Measurements from ENCODE around the gene GPC5. TPM values are rescaled to one million over a fixed set of nuclear protein-coding genes. Genes with fewer than 3 reads are reported as not detected.

The GPC5 gene
- total RNA-seq, 1 experiment from 2014 or later, result 0.15 TPM

- no peaks in the 10 kb centered on the region for H3K27me3 ChIP-seq (ENCODE audit: insufficient read depth, low read length)
- no peak overlapping the region for H2BK20ac ChIP-seq (ENCODE audit: low read depth, low read length, poor library complexity, severe bottlenecking)
- no peak overlapping the region for H4K5ac ChIP-seq (ENCODE audit: insufficient read length, low read depth, low read length)
- no peak overlapping the region for H4K91ac ChIP-seq (ENCODE audit: insufficient read length, low read depth, low read length)
- H3K79me2 ChIP-seq (ENCODE audit: insufficient read depth, low read length), result no peaks in the 10 kb centered on the region
- no peak overlapping the region for H2BK5ac ChIP-seq (ENCODE audit: insufficient read length, low read length)
- Mint-ChIP-seq H3K27ac (no peak overlapping the region), H3K4me3 (no peak overlapping the region), H3K4me1 (no peaks in the 10 kb centered on the region), H3K9me3 (peaks cover 0 to 4% of the 10 kb centered on the region in 2 experiments; a peak in 3 of 5 replicates), H3K36me3 (ENCODE audit: insufficient read depth in 1 of 3, low read depth in 3 of 3) (peaks cover 0 to 2% (median 0%) of the 10 kb centered on the region in 3 experiments; a peak in 1 of 7 replicates), H3K27me3 (ENCODE audit: low read depth) (no peaks in the 10 kb centered on the region; the same call in 1 of the 2 replicates)
- H3K23me2 ChIP-seq (ENCODE audit: insufficient read length, low read depth, low read length, poor library complexity, severe bottlenecking), result no peaks in the 10 kb centered on the region
- WGBS (ENCODE audit: extremely low coverage, insufficient read length, low lambda C conversion rate), result 100% methylated on average over 2 of the region's 3 CpGs
- no peak overlapping the region for H3K4me2 ChIP-seq (ENCODE audit: insufficient read depth, insufficient read length, low read length)
- no peak overlapping the region for H2BK120ac ChIP-seq (ENCODE audit: low read depth, low read length, poor library complexity, severe bottlenecking)
- H3K4me1 ChIP-seq (ENCODE audit: insufficient read depth, low read length), result no peaks in the 10 kb centered on the region
- no peaks in the 10 kb centered on the region for H3K79me1 ChIP-seq (ENCODE audit: insufficient read depth, low read depth, low read length, poor library complexity, severe bottlenecking)
- H2AFZ ChIP-seq (ENCODE audit: low read length), result no peak overlapping the region
- H4K8ac ChIP-seq (replicated peaks; ENCODE audit: insufficient read length, low read depth, low read length), result no peak overlapping the region
- no peak overlapping the region for H3K56ac ChIP-seq (ENCODE audit: insufficient read length, low read depth, low read length)
- no peak for DNase-seq
- H3K9ac ChIP-seq (ENCODE audit: extremely low read depth, insufficient read length, low read length), result no peak overlapping the region
- H2BK15ac ChIP-seq (ENCODE audit: low read depth, low read length), result no peak overlapping the region
- H3K14ac ChIP-seq (ENCODE audit: insufficient read depth, low read length), result no peak overlapping the region
- H3K4ac ChIP-seq (ENCODE audit: low read depth, low read length), result no peak overlapping the region
- H3K9me3 ChIP-seq (ENCODE audit: control insufficient read depth, low read depth, low read length), result no peaks in the 10 kb centered on the region
- H3K18ac ChIP-seq (ENCODE audit: insufficient read length, low read depth, low read length), result no peak overlapping the region
- H4K20me1 ChIP-seq (ENCODE audit: control insufficient read depth, insufficient read depth, insufficient read length), result no peaks in the 10 kb centered on the region
- H2AK5ac ChIP-seq (ENCODE audit: insufficient read length, low read length), result no peak overlapping the region
- H3T11ph ChIP-seq (ENCODE audit: low read length), result no peak overlapping the region
- no peak overlapping the region for H3K23ac ChIP-seq (ENCODE audit: insufficient read length, low read depth, low read length)
- no peak overlapping the region for H3K27ac ChIP-seq (ENCODE audit: insufficient read length, low read depth, low read length)
- TF ChIP-seq CTCF (conservative IDR thresholded peaks at IDR 0.05), result no peak
- no peak overlapping the region for H2BK12ac ChIP-seq (ENCODE audit: insufficient read length, low read depth, low read length)
Observed at GRCh38 chr13:92158346-92158745, 759.9 kb downstream of the GPC5 start.

Measured in H9 (cell line).